ENCODE data around the gene MAML3.

DNA sequence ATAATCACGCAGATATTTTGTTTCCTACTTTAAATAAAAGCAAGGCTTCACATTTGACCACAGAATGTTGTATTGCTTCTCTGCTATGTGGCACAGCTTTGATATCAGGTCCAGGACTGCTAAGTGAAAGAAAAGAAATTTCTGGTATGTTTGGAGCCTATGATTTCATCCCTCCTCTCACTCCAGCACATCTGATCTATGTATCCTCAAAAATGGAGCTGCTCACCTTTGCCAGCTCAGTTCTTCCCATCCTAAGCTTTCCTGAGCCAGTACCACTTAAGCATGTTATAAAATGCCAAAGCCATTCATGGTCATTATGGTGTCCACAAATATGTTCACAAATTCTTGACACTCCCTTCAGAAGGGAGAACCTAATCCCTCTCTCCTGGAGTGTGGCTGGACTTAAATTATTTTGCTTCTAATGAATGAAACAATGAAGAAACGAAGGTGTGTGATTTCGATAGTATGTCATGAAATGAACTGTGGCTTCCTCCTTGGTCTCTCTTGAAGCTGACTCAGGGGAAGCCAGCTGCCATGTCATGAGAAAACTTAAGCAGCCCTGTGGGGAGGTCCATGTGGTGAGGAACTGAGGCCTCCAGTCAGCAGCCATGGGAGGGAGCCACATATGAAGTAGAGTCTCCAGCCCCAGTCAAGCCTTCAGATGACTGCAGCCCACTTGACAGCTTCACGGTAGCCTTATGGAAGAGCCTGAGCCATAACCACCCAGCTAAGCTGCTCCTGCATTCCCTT lies 280.7 kb downstream of the MAML3 start:
- TF ChIP-seq POLR2A (IDR thresholded peaks at IDR 0.05; ENCODE audit: low read length) (no peak), GATA1 (IDR thresholded peaks at IDR 0.05; ENCODE audit: low read depth, low read length) (no peak)
